ENCODE measurements around the gene ZNF627.
"Not testable (repeated sequence)": the region's sequence is repeated elsewhere in the genome, so short reads cannot be mapped to it uniquely, and the experiment has no call there.

DNA sequence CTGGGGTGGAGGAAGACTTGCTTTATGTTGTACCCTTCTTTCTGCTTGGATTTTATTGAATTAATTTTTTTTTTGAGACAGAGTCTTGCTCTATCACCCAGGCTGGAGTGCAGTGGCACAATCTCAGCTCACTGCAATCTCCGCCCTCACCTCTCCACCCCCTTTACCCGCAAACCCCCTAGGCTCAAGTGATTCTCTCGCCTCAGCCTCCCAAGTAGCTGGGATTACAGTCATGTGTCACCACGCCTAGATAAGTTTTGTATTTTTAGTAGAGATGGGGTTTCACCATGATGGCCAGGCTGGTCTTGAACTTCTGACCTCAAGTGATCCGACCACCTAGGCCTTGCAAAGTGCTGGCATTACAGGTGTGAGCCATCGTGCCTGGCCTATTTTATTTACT is 23.9 kb upstream of the ZNF627 start:
- TF ChIP-seq, protein P1, sequence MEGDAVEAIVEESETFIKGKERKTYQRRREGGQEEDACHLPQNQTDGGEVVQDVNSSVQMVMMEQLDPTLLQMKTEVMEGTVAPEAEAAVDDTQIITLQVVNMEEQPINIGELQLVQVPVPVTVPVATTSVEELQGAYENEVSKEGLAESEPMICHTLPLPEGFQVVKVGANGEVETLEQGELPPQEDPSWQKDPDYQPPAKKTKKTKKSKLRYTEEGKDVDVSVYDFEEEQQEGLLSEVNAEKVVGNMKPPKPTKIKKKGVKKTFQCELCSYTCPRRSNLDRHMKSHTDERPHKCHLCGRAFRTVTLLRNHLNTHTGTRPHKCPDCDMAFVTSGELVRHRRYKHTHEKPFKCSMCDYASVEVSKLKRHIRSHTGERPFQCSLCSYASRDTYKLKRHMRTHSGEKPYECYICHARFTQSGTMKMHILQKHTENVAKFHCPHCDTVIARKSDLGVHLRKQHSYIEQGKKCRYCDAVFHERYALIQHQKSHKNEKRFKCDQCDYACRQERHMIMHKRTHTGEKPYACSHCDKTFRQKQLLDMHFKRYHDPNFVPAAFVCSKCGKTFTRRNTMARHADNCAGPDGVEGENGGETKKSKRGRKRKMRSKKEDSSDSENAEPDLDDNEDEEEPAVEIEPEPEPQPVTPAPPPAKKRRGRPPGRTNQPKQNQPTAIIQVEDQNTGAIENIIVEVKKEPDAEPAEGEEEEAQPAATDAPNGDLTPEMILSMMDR (IDR thresholded peaks at IDR 0.05 in 8 of 11, conservative IDR thresholded peaks at IDR 0.05 in 3 of 11): not testable (repeated sequence)
- not testable (repeated sequence) for TF ChIP-seq POLR2A, POLR2AphosphoS5 (IDR thresholded peaks at IDR 0.05)

Data from spleen (tissue), 7 donors.